NT2/D1 (cell line): ENCODE data around the gene CACNA2D2.

ENCODE experiments used
- DNase-seq: peaks from one replicate; pipeline ENCODE4 v3.0.0-alpha.2; 2011; ENCODE audit warnings: low read depth, low spot score
- H3K27me3 ChIP-seq: 2 replicates; pipeline ENCODE4 v1.6.0; 2011; ENCODE audit warnings: mild to moderate bottlenecking; ENCODE audit not compliant: insufficient read length, insufficient read depth
- H3K36me3 ChIP-seq: 2 replicates; pipeline ENCODE4 v1.6.1; 2011; ENCODE audit warnings: mild to moderate bottlenecking, low read length, mixed read lengths; ENCODE audit not compliant: insufficient read depth, insufficient read length
- H3K4me1 ChIP-seq: 2 replicates; pipeline ENCODE4 v1.5.1; 2011; ENCODE audit not compliant: insufficient read depth, insufficient read length
- H3K4me3 ChIP-seq: 2 replicates; pipeline ENCODE4 v1.5.1; 2011; ENCODE audit warnings: low read depth; ENCODE audit not compliant: insufficient read length
- H3K9ac ChIP-seq: 2 replicates; pipeline ENCODE4 v1.6.0; 2011; ENCODE audit warnings: low read depth; ENCODE audit not compliant: insufficient read length
- H3K9me3 ChIP-seq: 2 replicates; pipeline ENCODE4 v1.5.1; 2011; ENCODE audit warnings: mild to moderate bottlenecking, low read length; ENCODE audit not compliant: insufficient read depth
- SUZ12 ChIP-seq: IDR thresholded peaks from 2 replicates; pipeline ENCODE4 v1.6.1; 2011; ENCODE audit not compliant: insufficient read length, insufficient read depth; ENCODE audit errors: extremely low read depth
- YY1 ChIP-seq: IDR thresholded peaks from 2 replicates; pipeline ENCODE4 v1.6.1; 2011; ENCODE audit not compliant: insufficient read length, insufficient read depth
- ZNF274 ChIP-seq: IDR thresholded peaks from 2 replicates; pipeline ENCODE4 v1.6.1; 2011; ENCODE audit warnings: mild to moderate bottlenecking, low read depth, low read length

The CACNA2D2 gene

DNA sequence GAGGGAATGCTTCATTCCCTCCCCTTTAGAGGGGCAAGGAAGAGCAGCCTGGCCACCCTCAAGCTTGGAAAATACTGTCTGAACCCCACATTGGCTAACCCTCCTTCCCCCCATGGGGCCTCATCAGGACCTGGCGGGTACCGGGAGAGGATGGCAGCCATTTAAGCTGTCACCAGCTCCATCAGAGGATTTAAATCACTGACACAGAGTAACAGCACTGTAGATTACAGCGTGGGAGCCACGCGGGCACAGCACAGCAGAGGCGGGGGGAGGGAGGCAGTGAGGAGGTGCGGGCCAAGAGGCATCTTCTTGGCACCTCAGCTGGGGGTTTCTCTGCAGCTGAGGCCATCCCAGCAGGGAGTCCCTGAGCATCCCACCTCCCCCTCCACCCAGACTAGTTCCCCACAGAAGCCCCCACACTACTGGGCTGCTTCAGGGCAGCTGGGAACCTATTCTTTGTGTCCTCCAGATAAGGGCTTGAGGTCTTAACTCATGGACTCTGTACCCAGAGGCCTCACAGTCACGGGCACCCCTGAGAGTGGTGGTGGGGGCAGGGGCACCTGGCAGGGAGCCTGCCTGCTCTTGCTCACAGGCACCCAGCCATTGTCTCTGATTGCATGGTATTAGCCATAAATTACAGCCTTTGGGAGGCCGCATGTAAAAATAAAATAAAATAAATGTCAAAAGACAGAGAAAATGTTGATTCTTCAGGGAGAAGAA, 21.9 kb upstream of the CACNA2D2 start:
- TF ChIP-seq SUZ12 (no peak), ZNF274 (no peak), YY1 (no peak)
- Histone ChIP-seq H3K4me1 (peaks cover 34% of the 10 kb centered on the region), H3K4me3 (no peak overlapping the region), H3K9me3 (no peaks in the 10 kb centered on the region), H3K36me3 (no peaks in the 10 kb centered on the region), H3K27me3 (peaks cover 5% of the 10 kb centered on the region), H3K9ac (no peak overlapping the region)
- no peak for DNase-seq

- no peak for DNase-seq
- Histone ChIP-seq H3K4me3 (no peak overlapping the region), H3K9ac (no peak overlapping the region), H3K36me3 (no peaks in the 10 kb centered on the region), H3K27me3 (peaks cover 3% of the 10 kb centered on the region), H3K9me3 (no peaks in the 10 kb centered on the region), H3K4me1 (peaks cover 34% of the 10 kb centered on the region)
- no peak for TF ChIP-seq ZNF274
- TF ChIP-seq SUZ12: no peak
- TF ChIP-seq YY1: no peak
These were observed 21.3 kb upstream of the CACNA2D2 start for GRCh38 chr3:50524746-50525145.

DNA sequence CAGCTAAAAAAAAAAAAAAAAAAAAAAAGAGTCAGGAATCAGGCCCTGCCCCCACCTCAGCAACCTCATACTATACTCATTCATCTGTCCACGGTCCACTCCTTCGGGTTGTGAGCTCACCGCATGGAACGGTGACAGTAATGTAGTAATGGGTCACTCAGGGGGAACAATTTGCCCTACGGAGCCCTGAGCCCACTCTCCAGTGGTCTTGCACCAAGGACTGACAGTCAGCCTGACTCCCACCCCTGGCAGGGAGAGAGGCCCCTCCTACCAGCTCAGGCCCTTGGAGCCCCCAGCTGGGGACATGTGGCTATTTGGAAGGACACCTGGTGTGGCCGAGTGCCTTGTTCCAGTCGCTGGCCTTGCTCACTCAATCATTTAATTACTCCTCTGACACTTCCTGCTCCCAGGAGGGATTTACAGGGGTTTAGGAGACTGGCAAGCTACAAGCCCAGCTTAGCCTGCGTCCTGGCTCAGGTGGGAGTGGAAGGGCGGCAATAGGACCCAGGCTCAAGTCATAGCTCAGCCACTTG, 19.9 kb upstream of the CACNA2D2 start:
- Histone ChIP-seq H3K27me3 (no peaks in the 10 kb centered on the region), H3K9ac (no peak overlapping the region), H3K9me3 (no peaks in the 10 kb centered on the region), H3K36me3 (no peaks in the 10 kb centered on the region), H3K4me1 (peaks cover 44% of the 10 kb centered on the region), H3K4me3 (no peak overlapping the region)
- no peak for DNase-seq
- TF ChIP-seq ZNF274 (no peak), YY1 (no peak), SUZ12 (no peak)

- H3K36me3 ChIP-seq: no peaks in the 10 kb centered on the region
- H3K27me3 ChIP-seq: no peaks in the 10 kb centered on the region
- peaks cover 60% of the 10 kb centered on the region for H3K4me1 ChIP-seq
- H3K9ac ChIP-seq: peak overlapping the region; percentile 68
- H3K4me3 ChIP-seq: no peak overlapping the region
- no peak for DNase-seq
- TF ChIP-seq YY1: no peak
- TF ChIP-seq SUZ12: no peak
- no peak for TF ChIP-seq ZNF274
- no peaks in the 10 kb centered on the region for H3K9me3 ChIP-seq
These were observed 18.1 kb upstream of the CACNA2D2 start for GRCh38 chr3:50521572-50521971.

DNA sequence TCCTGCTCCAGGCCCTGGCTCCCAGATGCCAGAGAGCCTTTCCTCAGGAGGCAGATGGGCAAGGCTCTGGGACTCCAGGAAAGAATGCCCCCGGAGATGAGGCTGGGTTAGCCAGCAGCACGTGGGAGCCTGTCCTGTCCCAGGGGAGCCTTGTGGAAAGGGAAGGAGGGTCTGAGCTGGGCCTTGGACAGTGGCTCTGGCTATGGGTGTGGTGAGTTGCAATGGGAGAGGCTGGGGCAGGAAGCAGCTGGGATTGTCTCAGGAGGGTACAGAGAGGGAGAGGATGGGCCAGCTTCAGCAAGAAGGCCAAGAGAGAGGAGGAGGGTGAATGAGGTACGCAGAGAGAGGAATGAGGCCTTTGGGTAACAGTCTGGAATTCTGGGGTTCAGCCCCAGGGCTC, 17.4 kb upstream of the CACNA2D2 start:
- Histone ChIP-seq H3K36me3 (no peaks in the 10 kb centered on the region), H3K4me1 (peaks cover 60% of the 10 kb centered on the region), H3K9me3 (no peaks in the 10 kb centered on the region), H3K27me3 (no peaks in the 10 kb centered on the region), H3K9ac (peak overlapping the region; percentile 68), H3K4me3 (peak overlapping the region; percentile 17)
- no peak for DNase-seq
- TF ChIP-seq SUZ12 (no peak), YY1 (no peak), ZNF274 (no peak)

DNA sequence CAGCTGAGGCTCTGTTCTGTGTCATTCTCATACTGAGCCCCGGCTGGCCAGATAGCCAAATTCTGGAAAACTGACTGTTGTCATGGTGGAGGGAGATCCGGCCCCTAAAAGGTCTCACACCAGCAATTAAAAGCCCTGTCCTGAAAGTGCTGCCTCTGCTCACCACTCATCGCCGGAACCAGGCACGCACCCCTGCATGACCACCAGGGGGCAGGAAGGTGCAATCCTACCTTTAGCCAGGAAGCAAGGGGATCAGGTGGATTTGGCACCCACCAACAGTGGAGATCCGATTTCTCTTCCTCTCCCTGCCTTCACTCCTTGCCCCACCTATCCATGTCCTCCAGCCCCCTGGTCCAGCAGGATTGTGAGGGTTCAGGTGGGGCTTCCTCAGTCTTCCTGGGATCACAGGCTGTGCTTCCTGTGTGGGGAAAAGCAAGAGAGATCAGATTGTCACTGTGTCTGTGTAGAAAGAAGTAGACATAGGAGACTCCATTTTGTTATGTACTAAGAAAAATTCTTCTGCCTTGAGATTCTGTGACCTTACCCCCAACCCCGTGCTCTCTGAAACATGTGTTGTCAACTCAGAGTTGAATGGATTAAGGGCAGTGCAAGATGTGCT, 16.1 kb upstream of the CACNA2D2 start:
- peak; percentile 81 for DNase-seq
- Histone ChIP-seq H3K4me3 (no peak overlapping the region), H3K4me1 (peaks cover 57% of the 10 kb centered on the region), H3K36me3 (no peaks in the 10 kb centered on the region), H3K9ac (peak overlapping the region; percentile 70), H3K27me3 (no peaks in the 10 kb centered on the region), H3K9me3 (no peaks in the 10 kb centered on the region)
- TF ChIP-seq YY1 (no peak), ZNF274 (no peak), SUZ12 (no peak)

- Histone ChIP-seq H3K27me3 (no peaks in the 10 kb centered on the region), H3K36me3 (no peaks in the 10 kb centered on the region), H3K9ac (peak overlapping the region; percentile 70), H3K9me3 (no peaks in the 10 kb centered on the region), H3K4me1 (peaks cover 54% of the 10 kb centered on the region), H3K4me3 (no peak overlapping the region)
- no peak for DNase-seq
- TF ChIP-seq YY1 (no peak), ZNF274 (no peak), SUZ12 (no peak)
These were observed 15.0 kb upstream of the CACNA2D2 start for GRCh38 chr3:50518436-50518835.
